CD14-positive monocyte (primary cell): ENCODE measurements around the gene COL27A1. TPM values are rescaled to one million over a fixed set of nuclear protein-coding genes. Genes with fewer than 3 reads are reported as not detected.

Experiments
- DNase-seq, 3 donors: peaks; one replicate each; pipeline ENCODE4 v3.0.0-alpha.2; 2011 to 2022
- H2AFZ ChIP-seq: 2 replicates; pipeline ENCODE4 v1.6.0; 2012; ENCODE audit warnings: mild to moderate bottlenecking, low read depth, low read length, inconsistent platforms; ENCODE audit not compliant: insufficient read depth, poor library complexity, severe bottlenecking
- H3K27ac ChIP-seq, 2 donors: 1 replicate in 1 of 2; 2 replicates in 1 of 2; pipeline ENCODE4 v1.5.1; 2012 to 2013; ENCODE audit warnings: low read length in 2 of 2, control low read depth in 1 of 2, inconsistent platforms in 1 of 2, low read depth in 1 of 2, mild to moderate bottlenecking in 1 of 2
- H3K27me3 ChIP-seq, 2 donors: one replicate each; pipeline versions ENCODE4 v1.6.0 to v1.6.1; 2011 to 2013; ENCODE audit warnings: low read length in 2 of 2; ENCODE audit not compliant: control insufficient read depth in 2 of 2, insufficient read depth in 2 of 2
- H3K36me3 ChIP-seq, 2 donors: replicated peaks in 1 of 2; 1 replicate in 1 of 2; 2 replicates in 1 of 2; pipeline versions ENCODE4 v1.5.1 to v1.6.1; 2012 to 2013; ENCODE audit warnings: low read length in 2 of 2, control low read depth in 1 of 2, inconsistent platforms in 1 of 2, mild to moderate bottlenecking in 1 of 2; ENCODE audit not compliant: insufficient read depth in 2 of 2, control insufficient read depth in 1 of 2
- H3K4me1 ChIP-seq, 2 donors: 1 replicate in 1 of 2; 2 replicates in 1 of 2; pipeline versions ENCODE4 v1.5.1 to v1.6.1; 2012 to 2013; ENCODE audit warnings: low read length in 2 of 2, control low read depth in 1 of 2, inconsistent platforms in 1 of 2, mild to moderate bottlenecking in 1 of 2, moderate library complexity in 1 of 2; ENCODE audit not compliant: insufficient read depth in 2 of 2, control insufficient read depth in 1 of 2
- H3K4me2 ChIP-seq: replicated peaks from 2 replicates; pipeline ENCODE3; 2012; ENCODE audit warnings: low read length, moderate library complexity, mild to moderate bottlenecking; ENCODE audit not compliant: poor library complexity, severe bottlenecking; ENCODE audit errors: extremely low read depth
- H3K4me3 ChIP-seq, 3 experiments: fragments of 200-600 bp in 1 of 3; sonication (generic) in 1 of 3; replicated peaks in 1 of 3; 1 replicate in 2 of 3; 2 replicates in 1 of 3; pipeline ENCODE4 v1.5.1; 2011 to 2013; ENCODE audit warnings: low read length in 3 of 3, mild to moderate bottlenecking in 3 of 3, control low read depth in 2 of 3, low read depth in 2 of 3, inconsistent platforms in 1 of 3, moderate library complexity in 1 of 3
- H3K79me2 ChIP-seq: 2 replicates; pipeline ENCODE4 v1.6.0; 2012; ENCODE audit warnings: mild to moderate bottlenecking, control low read depth, inconsistent platforms, low read length, moderate library complexity; ENCODE audit not compliant: insufficient read depth
- H3K9ac ChIP-seq: 2 replicates; pipeline ENCODE4 v1.6.0; 2017; ENCODE audit warnings: low read length, mild to moderate bottlenecking; ENCODE audit not compliant: insufficient read depth, poor library complexity, severe bottlenecking
- H3K9me3 ChIP-seq, 2 donors: replicated peaks in 1 of 2; 1 replicate in 1 of 2; 2 replicates in 1 of 2; pipeline versions ENCODE4 v1.5.1 to v1.6.1; 2012 to 2013; ENCODE audit warnings: low read length in 2 of 2, control low read depth in 1 of 2; ENCODE audit not compliant: control insufficient read depth in 1 of 2, insufficient read depth in 1 of 2
- H4K20me1 ChIP-seq: 2 replicates; pipeline ENCODE4 v1.6.0; 2012; ENCODE audit warnings: mild to moderate bottlenecking, low read length, control low read depth, moderate library complexity; ENCODE audit not compliant: insufficient read depth
- H3K27ac Mint-ChIP-seq, 7 donors: one replicate each; pipeline ENCODE4 v1.8.0; 2020; ENCODE audit warnings: mild to moderate bottlenecking in 7 of 7, mixed read lengths in 7 of 7, moderate library complexity in 6 of 7, inconsistent platforms in 2 of 7
- H3K27me3 Mint-ChIP-seq, 3 donors: one replicate each; pipeline ENCODE4 v1.8.0; 2021 to 2022; ENCODE audit warnings: low read depth in 3 of 3, mild to moderate bottlenecking in 3 of 3, mixed read lengths in 3 of 3, moderate library complexity in 3 of 3, inconsistent platforms in 1 of 3
- H3K36me3 Mint-ChIP-seq, 2 donors: one replicate each; pipeline ENCODE4 v1.8.0; 2020; ENCODE audit warnings: mixed read lengths in 2 of 2, inconsistent platforms in 1 of 2, mild to moderate bottlenecking in 1 of 2
- H3K4me1 Mint-ChIP-seq: one replicate; pipeline ENCODE4 v1.8.0; 2020; ENCODE audit warnings: mild to moderate bottlenecking, mixed read lengths
- H3K4me3 Mint-ChIP-seq, 2 donors: one replicate each; pipeline ENCODE4 v1.8.0; 2020; ENCODE audit warnings: mild to moderate bottlenecking in 2 of 2, mixed read lengths in 2 of 2, moderate library complexity in 1 of 2
- H3K9me3 Mint-ChIP-seq, 7 donors: one replicate each; pipeline ENCODE4 v1.8.0; 2020 to 2022; ENCODE audit warnings: mixed read lengths in 7 of 7, mild to moderate bottlenecking in 6 of 7, moderate library complexity in 6 of 7, inconsistent platforms in 2 of 7
- WGBS: methylation state at CpG from one replicate; pipeline ENCODE4 v1.1.5; 2013; ENCODE audit warnings: missing lambda C conversion rate; ENCODE audit not compliant: insufficient coverage; 5-methylcytosine and 5-hydroxymethylcytosine counted together
- intact Hi-C, 2 donors: fragments of 100-400 bp; cut with micrococcal nuclease; formaldehyde crosslinking; loops; one replicate each; pipeline versions ENCODE4 v1.15.0 to v1.15.1; 2023
- polyA plus RNA-seq, 3 donors: library from polyadenylated mRNA; depleted of rRNA in 1 of 3; unstranded in 2 of 3; stranded (reverse) in 1 of 3; fragments of 300-500 nt in 2 of 3; fragments of >200 nt in 1 of 3; fragmentation: Illumina TruSeq in 2 of 3; gene quantifications; 1 replicate in 2 of 3; 2 replicates in 1 of 3; pipeline ENCODE4 v1.2.3, GENCODE V29; 2012 to 2021
- TF ChIP-seq, protein P1 (sequence below): fragments of 200-600 bp; IDR thresholded peaks from one replicate; pipeline ENCODE4 v1.8.0; 2022; ENCODE audit warnings: antibody characterized with exemption, mild to moderate bottlenecking

Gene COL27A1
- polyA plus RNA-seq, 3 donors: 0.03 TPM; not detected in 2

DNA sequence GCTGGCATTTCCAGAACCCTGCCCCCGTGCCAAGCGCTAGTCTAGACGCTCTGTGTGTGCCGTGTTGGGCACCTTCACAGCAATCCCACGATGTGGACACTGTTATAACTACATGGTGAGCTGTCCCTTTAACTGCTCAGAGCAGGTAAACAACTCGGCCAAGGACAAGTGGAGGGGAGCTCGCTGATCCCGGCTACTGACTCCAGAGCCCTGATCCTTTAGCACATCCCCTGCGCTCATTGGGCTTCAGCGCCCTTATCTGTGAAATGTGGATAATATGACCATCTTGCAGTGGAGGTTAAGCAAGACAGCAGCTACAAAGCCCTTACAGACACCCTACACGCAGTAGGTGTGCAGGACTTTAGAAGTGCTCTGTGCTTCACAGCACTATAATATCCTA, 190.8 kb downstream of the COL27A1 start:
- TF ChIP-seq, protein P1, sequence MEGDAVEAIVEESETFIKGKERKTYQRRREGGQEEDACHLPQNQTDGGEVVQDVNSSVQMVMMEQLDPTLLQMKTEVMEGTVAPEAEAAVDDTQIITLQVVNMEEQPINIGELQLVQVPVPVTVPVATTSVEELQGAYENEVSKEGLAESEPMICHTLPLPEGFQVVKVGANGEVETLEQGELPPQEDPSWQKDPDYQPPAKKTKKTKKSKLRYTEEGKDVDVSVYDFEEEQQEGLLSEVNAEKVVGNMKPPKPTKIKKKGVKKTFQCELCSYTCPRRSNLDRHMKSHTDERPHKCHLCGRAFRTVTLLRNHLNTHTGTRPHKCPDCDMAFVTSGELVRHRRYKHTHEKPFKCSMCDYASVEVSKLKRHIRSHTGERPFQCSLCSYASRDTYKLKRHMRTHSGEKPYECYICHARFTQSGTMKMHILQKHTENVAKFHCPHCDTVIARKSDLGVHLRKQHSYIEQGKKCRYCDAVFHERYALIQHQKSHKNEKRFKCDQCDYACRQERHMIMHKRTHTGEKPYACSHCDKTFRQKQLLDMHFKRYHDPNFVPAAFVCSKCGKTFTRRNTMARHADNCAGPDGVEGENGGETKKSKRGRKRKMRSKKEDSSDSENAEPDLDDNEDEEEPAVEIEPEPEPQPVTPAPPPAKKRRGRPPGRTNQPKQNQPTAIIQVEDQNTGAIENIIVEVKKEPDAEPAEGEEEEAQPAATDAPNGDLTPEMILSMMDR: no peak
- intact Hi-C loops: loop anchor here (5.0 to 10.0 kb wide), 4 partner anchors 41 to 309 kb away; partner anchors contain the start of genes AKNA (in 1 of the 2) and TEX53 (in 1 of the 2)
- DNase-seq: no peak
- Histone ChIP-seq H4K20me1 (peaks cover 94% of the 10 kb centered on the region), H3K9ac (no peak overlapping the region), H3K79me2 (peaks cover 13% of the 10 kb centered on the region), H3K4me3 (no peak overlapping the region), H3K4me2 (no peak overlapping the region), H2AFZ (no peak overlapping the region), H3K9me3 (no peaks in the 10 kb centered on the region), H3K27me3 (no peaks in the 10 kb centered on the region), H3K27ac (peak overlapping the region in 1 of 2 donors; percentile 32), H3K4me1 (peaks cover 3 to 6% of the 10 kb centered on the region in 2 donors), H3K36me3 (peaks cover 97 to 99% of the 10 kb centered on the region in 2 donors)
- no peak overlapping the region for H3K4me3 Mint-ChIP-seq
- H3K27ac Mint-ChIP-seq: no peak overlapping the region
- peaks cover 93 to 98% of the 10 kb centered on the region in 2 donors for H3K36me3 Mint-ChIP-seq
- H3K27me3 Mint-ChIP-seq: peaks cover 0 to 2% (median 0%) of the 10 kb centered on the region in 3 donors
- H3K9me3 Mint-ChIP-seq: no peaks in the 10 kb centered on the region
- WGBS: 94% methylated on average over 5 of the region's 11 CpGs
- peaks cover 27% of the 10 kb centered on the region for H3K4me1 Mint-ChIP-seq

DNA sequence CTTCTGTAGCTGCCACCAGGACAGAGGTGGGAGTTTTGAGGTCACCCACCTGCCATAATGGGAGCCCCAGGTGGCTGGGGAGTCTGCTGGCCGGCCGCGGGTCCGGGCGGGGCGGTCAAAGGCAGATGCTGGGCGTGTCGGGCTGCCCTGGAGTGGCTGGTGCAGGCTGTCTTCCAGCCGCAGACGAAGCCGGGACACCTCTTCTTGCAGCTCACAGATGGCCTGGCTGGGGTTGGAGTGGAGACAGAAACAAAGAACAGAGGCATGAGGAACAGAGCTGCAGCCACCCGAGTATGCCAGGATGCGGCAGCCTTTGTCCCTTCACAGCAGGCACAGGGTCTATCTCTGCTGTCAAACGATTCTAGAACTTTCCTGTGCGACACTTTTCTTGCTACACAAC, 192.3 kb downstream of the COL27A1 start:
- peak overlapping the region in 1 of 2 donors; percentile 69 for H3K27ac ChIP-seq
- Mint-ChIP-seq H3K9me3 (no peaks in the 10 kb centered on the region), H3K27ac (peak overlapping the region; percentile 36 to 91 (median 83)), H3K4me3 (no peak overlapping the region), H3K27me3 (peaks cover 0 to 2% (median 0%) of the 10 kb centered on the region in 3 donors), H3K36me3 (peaks cover 89 to 99% of the 10 kb centered on the region in 2 donors), H3K4me1 (peaks cover 17% of the 10 kb centered on the region)
- H3K9ac ChIP-seq: no peak overlapping the region
- H3K9me3 ChIP-seq: no peaks in the 10 kb centered on the region
- no peak overlapping the region for H2AFZ ChIP-seq
- no peaks in the 10 kb centered on the region for H3K27me3 ChIP-seq
- peaks cover 96 to 99% of the 10 kb centered on the region in 2 donors for H3K36me3 ChIP-seq
- no peak overlapping the region for H3K4me2 ChIP-seq
- no peaks in the 10 kb centered on the region for H3K4me1 ChIP-seq
- H3K79me2 ChIP-seq: peaks cover 16% of the 10 kb centered on the region
- H4K20me1 ChIP-seq: peaks cover 94% of the 10 kb centered on the region
- 92% methylated on average over 9 of the region's 15 CpGs for WGBS
- intact Hi-C loops: loop anchor here (5.0 to 10.0 kb wide), 4 partner anchors 40 to 307 kb away; partner anchors contain the start of genes AKNA (in 1 of the 2) and TEX53 (in 1 of the 2)
- DNase-seq: no peak
- TF ChIP-seq, protein P1: no peak
- H3K4me3 ChIP-seq: no peak overlapping the region
